ENCODE results near the gene VEGFA. TPM values are rescaled to one million over a fixed set of nuclear protein-coding genes. Genes with fewer than 3 reads are reported as not detected.

The VEGFA gene
- total and polyA plus RNA-seq, 2 of the 8 experiments (the other 6 are each of a cell fraction or from before 2014, with no cell fraction given): 42.2 to 58.5 TPM

DNA sequence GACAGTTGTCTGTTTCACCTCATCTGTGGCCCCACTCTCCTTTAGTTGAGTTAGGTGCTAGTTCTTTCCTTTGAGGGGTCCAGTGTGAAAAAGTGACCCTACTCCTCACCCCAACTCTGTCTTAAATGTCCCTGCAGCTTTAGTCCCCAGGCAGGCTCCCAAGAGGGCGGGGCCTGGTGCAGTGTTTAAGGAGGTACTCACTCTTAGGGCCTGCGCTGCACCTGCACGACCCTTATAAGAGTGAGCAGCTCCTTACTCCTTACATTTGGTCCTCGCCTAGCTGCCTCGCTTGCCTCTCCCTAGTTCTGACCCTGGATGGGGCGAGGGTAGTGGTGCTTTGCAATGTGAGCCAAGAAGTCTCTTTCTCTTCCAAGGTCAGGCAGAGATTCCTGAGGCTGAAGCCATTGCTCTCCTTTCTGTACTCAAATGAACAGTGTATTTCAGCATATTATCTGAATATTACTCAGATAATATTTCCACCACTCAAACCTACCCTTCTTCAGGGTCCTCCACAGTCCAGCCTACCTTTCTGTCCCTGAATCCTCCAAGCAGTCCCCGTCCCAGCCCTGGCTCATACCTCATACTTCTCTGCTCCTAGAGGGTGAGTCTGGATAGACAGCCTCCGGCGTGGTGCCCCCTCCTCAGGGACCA, 11.9 kb upstream of the VEGFA start:
- H3K27me3 ChIP-seq (replicated peaks in 1 of 4; ENCODE audit: control insufficient read depth in 3 of 4, extremely low read depth in 1 of 4, insufficient read depth in 3 of 4, low read length in 3 of 4): no peaks in the 10 kb centered on the region
- H2BK15ac ChIP-seq (ENCODE audit: low read length): peak overlapping the region; percentile 72; the same call in 1 of the 2 replicates
- ChIA-PET POLR2A (ENCODE audit: partially characterized antibody) (interaction anchor here (1.2 to 4.1 kb wide), 5 partner anchors 10 to 19 kb away, joined by 3 to 22 read pairs (median 3); partner anchors contain the start of gene VEGFA), CTCF (ENCODE audit: partially characterized antibody) (interaction anchor here (0.6 to 13.3 kb wide), 26 partner anchors 11 to 304 kb away, joined by 3 to 146 read pairs (median 4); partner anchors contain the start of gene VEGFA)
- H3K4me3 ChIP-seq (ENCODE audit: extremely low read depth in 1 of 4, insufficient read depth in 2 of 4, low read depth in 3 of 4, low read length in 4 of 4): no peak overlapping the region
- no peak overlapping the region for H3K4ac ChIP-seq (replicated peaks; ENCODE audit: insufficient read length, low read depth, low read length)
- FAIRE-seq: no peak
- H3K23me2 ChIP-seq (ENCODE audit: low read depth, low read length): peaks cover 4% of the 10 kb centered on the region; the same call in 1 of the 2 replicates
- no peak overlapping the region for H2AK5ac ChIP-seq (ENCODE audit: low read depth, low read length)
- no peaks in the 10 kb centered on the region for H3K9me3 ChIP-seq (ENCODE audit: insufficient read depth in 2 of 2, low read depth in 1 of 2, low read length in 1 of 2)
- 0 out of 2 replicates have a peak, but pooled peaks cover 2% of the 10 kb centered on the region for H3K79me1 ChIP-seq (ENCODE audit: low read depth, low read length)
- no peak overlapping the region for H3K56ac ChIP-seq (replicated peaks; ENCODE audit: insufficient read length, low read depth, low read length)
- H2BK12ac ChIP-seq (ENCODE audit: low read depth, low read length): no peak overlapping the region
- no peak overlapping the region for H2BK5ac ChIP-seq (ENCODE audit: low read depth, low read length)
- no peak overlapping the region for H3K27ac ChIP-seq (ENCODE audit: low read depth, low read length)
- H3K79me2 ChIP-seq (ENCODE audit: control insufficient read depth in 1 of 2, insufficient read depth in 2 of 2, low read length in 2 of 2): no peaks in the 10 kb centered on the region
- TF ChIP-seq NANOG (IDR thresholded peaks at IDR 0.05; ENCODE audit: insufficient read depth, low read depth, low read length, poor library complexity, severe bottlenecking) (no peak), RFX5 (IDR thresholded peaks at IDR 0.05; ENCODE audit: borderline replicate concordance, low read depth, low read length) (no peak), SRF (IDR thresholded peaks at IDR 0.05; ENCODE audit: low read depth, low read length) (no peak), POLR2AphosphoS5 (IDR thresholded peaks at IDR 0.05; ENCODE audit: low read depth, low read length) (no peak), PHF8 (conservative IDR thresholded peaks at IDR 0.05; ENCODE audit: low read depth, low read length) (no peak), SIRT6 (IDR thresholded peaks at IDR 0.05; ENCODE audit: low read length) (no peak), KDM4A (IDR thresholded peaks at IDR 0.05; ENCODE audit: low read depth, low read length, severe bottlenecking) (no peak), HDAC2 (IDR thresholded peaks at IDR 0.05; ENCODE audit: borderline replicate concordance in 1 of 2, low read depth in 2 of 2, low read length in 2 of 2) (no peak), ZNF274 (IDR thresholded peaks at IDR 0.05; ENCODE audit: borderline replicate concordance, extremely low read depth, low read length) (no peak)
- H3K14ac ChIP-seq (ENCODE audit: insufficient read length): no peak overlapping the region
- no peak overlapping the region for H2BK120ac ChIP-seq (replicated peaks; ENCODE audit: low read depth, low read length)
- H3K9ac ChIP-seq (replicated peaks in 1 of 4; ENCODE audit: extremely low read depth in 1 of 4, low read depth in 3 of 4, low read length in 3 of 4): no peak overlapping the region
- H4K5ac ChIP-seq (ENCODE audit: insufficient read length, low read depth, low read length): no peak overlapping the region
- H4K20me1 ChIP-seq (replicated peaks in 1 of 2; ENCODE audit: control insufficient read depth in 1 of 2, insufficient read depth in 2 of 2, low read length in 2 of 2): peaks cover 0 to 3% of the 10 kb centered on the region in 2 experiments
- no peak overlapping the region for H4K8ac ChIP-seq (ENCODE audit: extremely low read depth, insufficient read depth, low read length)
- H3K4me1 ChIP-seq (replicated peaks in 1 of 4; ENCODE audit: control insufficient read depth in 3 of 4, insufficient read depth in 4 of 4, low read length in 3 of 4): peaks cover 0 to 7% (median 5%) of the 10 kb centered on the region in 4 experiments; a peak in 5 of 7 replicates
- H3K36me3 ChIP-seq (ENCODE audit: control insufficient read depth in 2 of 4, insufficient read depth in 4 of 4, low read length in 3 of 4): no peaks in the 10 kb centered on the region
- H3K18ac ChIP-seq (ENCODE audit: extremely low read depth, low read length): no peak overlapping the region
- no peak overlapping the region for H2AFZ ChIP-seq (ENCODE audit: low read length)
- H3K4me2 ChIP-seq (ENCODE audit: insufficient read depth in 1 of 2, low read depth in 2 of 2, low read length in 2 of 2): no peak overlapping the region
- WGBS, 2 experiments (ENCODE audit: extremely low coverage in 1 of 2, insufficient coverage in 1 of 2, insufficient read length in 1 of 2, insufficient replicate concordance in 2 of 2, low coverage in 1 of 2, low lambda C conversion rate in 2 of 2, missing lambda C conversion rate in 1 of 2): 65% methylated on average over 9 of the region's 9 CpGs; no CpG with 5 or more reads in 1 of the 2 experiments
- H3K23ac ChIP-seq (ENCODE audit: insufficient read length): no peak overlapping the region
- DNase-seq (ENCODE audit: low read depth in 1 of 2, low spot score in 2 of 2): no peak
- no peak overlapping the region for H4K91ac ChIP-seq (replicated peaks; ENCODE audit: insufficient read length, low read length)
- no peak overlapping the region for H2BK20ac ChIP-seq (ENCODE audit: low read length)
